Kidney (tissue), 14 donors: ENCODE measurements around the gene S1PR3. TPM values are rescaled to one million over a fixed set of nuclear protein-coding genes. Genes with fewer than 3 reads are reported as not detected.

Experiments used
- DNase-seq, 5 donors: peaks; one replicate each; pipeline ENCODE4 v3.0.0-alpha.2; 2013 to 2020
- FAIRE-seq: peaks from 2 replicates; lab custom pipeline; 2012; peaks lifted over from hg19 to GRCh38; lab: Jason Lieb, UNC
- H3K27ac ChIP-seq, 2 donors: one replicate each; pipeline ENCODE4 v1.7.0; 2013; ENCODE audit warnings: low read depth in 2 of 2, low read length in 2 of 2, inconsistent platforms in 1 of 2
- H3K27me3 ChIP-seq: one replicate; pipeline ENCODE4 v1.7.1; 2013; ENCODE audit warnings: low read length, inconsistent platforms; ENCODE audit not compliant: control insufficient read depth, insufficient read depth
- H3K36me3 ChIP-seq, 3 donors: one replicate each; pipeline versions ENCODE4 v1.7.0 to v1.7.1; 2013; ENCODE audit warnings: low read length in 3 of 3, control low read depth in 1 of 3, inconsistent platforms in 1 of 3; ENCODE audit not compliant: insufficient read depth in 3 of 3, control insufficient read depth in 2 of 3
- H3K4me1 ChIP-seq, 3 donors: one replicate each; pipeline versions ENCODE4 v1.7.0 to v1.7.1; 2013; ENCODE audit warnings: low read length in 3 of 3, inconsistent platforms in 1 of 3, low read depth in 1 of 3; ENCODE audit not compliant: control insufficient read depth in 2 of 3, insufficient read depth in 2 of 3
- H3K4me3 ChIP-seq, 3 donors: one replicate each; pipeline versions ENCODE4 v1.7.0 to v1.8.1; 2013; ENCODE audit warnings: low read length in 3 of 3, control low read depth in 1 of 3, inconsistent platforms in 1 of 3
- H3K9ac ChIP-seq, 3 donors: one replicate each; pipeline versions ENCODE4 v1.7.0 to v1.7.1; 2013; ENCODE audit warnings: low read length in 3 of 3, control low read depth in 1 of 3, inconsistent platforms in 1 of 3
- H3K9me3 ChIP-seq, 3 donors: one replicate each; pipeline versions ENCODE4 v1.7.0 to v1.7.1; 2013; ENCODE audit warnings: low read length in 3 of 3, control low read depth in 1 of 3, inconsistent platforms in 1 of 3; ENCODE audit not compliant: control insufficient read depth in 2 of 3, insufficient read depth in 1 of 3
- intact Hi-C: fragments of 100-400 bp; cut with DNase I; formaldehyde crosslinking; loops from one replicate; pipeline ENCODE4 v1.11.1; 2022
- polyA plus RNA-seq: library from polyadenylated mRNA; stranded (reverse); fragments of 350-450 nt; fragmentation: Illumina TruSeq; extraction: RNeasy Lipid Tissue Mini Kit (QIAGEN cat#74804); gene quantifications from one replicate; pipeline ENCODE4 v1.2.3, GENCODE V29; 2014; ENCODE audit warnings: low read depth, low replicate concordance; ENCODE audit not compliant: insufficient read depth
- total RNA-seq: library from RNA; stranded (reverse); fragmentation: NEBNext Ultra II Directional; extraction: Animal tissue kit (Norgen Biotek cat#: 25700); gene quantifications from one replicate; pipeline ENCODE4 v1.2.1, GENCODE V29; 2021
- TF ChIP-seq, protein P1 (sequence below): IDR thresholded peaks from 3 replicates; pipeline ENCODE4 v1.5.1; 2012; ENCODE audit warnings: mild to moderate bottlenecking, moderate library complexity, borderline replicate concordance; ENCODE audit not compliant: insufficient read depth; ENCODE audit errors: extremely low read depth
- donor health status: control.
- donor health status: control.
- donor health status: control.
- donor health status: control.
- donor health status: control.
- donor health status: DM: yes; HTN: yes; CAD: no.
- donor health status: Normal renal cell carcinoma (clear cell type).

S1PR3 gene
- total and polyA plus RNA-seq, 2 donors from 2014 or later: 12.4 to 36.4 TPM

DNA sequence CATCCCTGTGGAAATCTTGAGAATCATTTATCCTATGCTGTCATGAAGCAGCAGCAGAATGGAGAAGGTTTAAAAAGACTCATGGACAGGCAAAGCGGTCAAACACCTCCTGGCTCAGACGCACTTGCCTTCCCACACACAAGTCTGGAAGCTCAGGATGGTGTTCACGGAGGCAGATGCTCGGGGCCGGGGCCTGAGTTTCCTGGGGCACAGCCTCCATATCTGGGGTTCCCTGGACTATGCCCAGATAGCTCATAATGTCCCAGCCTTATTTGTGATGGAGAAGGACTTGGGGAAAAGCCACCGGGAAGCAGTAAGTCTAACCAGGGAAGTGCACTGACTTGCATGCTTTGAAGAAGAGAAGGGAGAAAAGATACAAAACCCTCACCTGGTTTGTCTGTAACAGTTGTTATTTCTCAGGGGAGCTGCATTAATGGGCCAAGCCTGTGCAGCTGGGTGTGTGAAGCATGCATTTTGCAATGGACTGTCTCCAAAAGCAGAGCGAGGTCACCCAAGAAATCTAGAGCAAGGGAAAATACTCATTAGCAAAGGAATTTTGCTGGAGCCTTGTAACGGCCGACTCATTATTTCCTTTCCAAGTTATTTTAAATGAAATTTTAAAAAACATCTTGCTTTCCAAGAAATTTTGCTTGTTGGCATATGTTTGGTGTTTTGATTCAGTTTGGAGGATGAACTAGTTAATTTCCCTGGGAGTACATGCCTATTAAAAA, 3.4 kb downstream of the S1PR3 start:
- Histone ChIP-seq H3K9me3 (no peaks in the 10 kb centered on the region), H3K4me1 (peaks cover 0 to 9% (median 7%) of the 10 kb centered on the region in 3 donors), H3K27me3 (no peaks in the 10 kb centered on the region), H3K4me3 (peak overlapping the region; percentile 25 to 85 (median 73)), H3K9ac (peak overlapping the region in 1 of 3 donors; percentile 38), H3K36me3 (peaks cover 0 to 2% (median 0%) of the 10 kb centered on the region in 3 donors), H3K27ac (peak overlapping the region in 1 of 2 donors; percentile 16)
- TF ChIP-seq, protein P1, sequence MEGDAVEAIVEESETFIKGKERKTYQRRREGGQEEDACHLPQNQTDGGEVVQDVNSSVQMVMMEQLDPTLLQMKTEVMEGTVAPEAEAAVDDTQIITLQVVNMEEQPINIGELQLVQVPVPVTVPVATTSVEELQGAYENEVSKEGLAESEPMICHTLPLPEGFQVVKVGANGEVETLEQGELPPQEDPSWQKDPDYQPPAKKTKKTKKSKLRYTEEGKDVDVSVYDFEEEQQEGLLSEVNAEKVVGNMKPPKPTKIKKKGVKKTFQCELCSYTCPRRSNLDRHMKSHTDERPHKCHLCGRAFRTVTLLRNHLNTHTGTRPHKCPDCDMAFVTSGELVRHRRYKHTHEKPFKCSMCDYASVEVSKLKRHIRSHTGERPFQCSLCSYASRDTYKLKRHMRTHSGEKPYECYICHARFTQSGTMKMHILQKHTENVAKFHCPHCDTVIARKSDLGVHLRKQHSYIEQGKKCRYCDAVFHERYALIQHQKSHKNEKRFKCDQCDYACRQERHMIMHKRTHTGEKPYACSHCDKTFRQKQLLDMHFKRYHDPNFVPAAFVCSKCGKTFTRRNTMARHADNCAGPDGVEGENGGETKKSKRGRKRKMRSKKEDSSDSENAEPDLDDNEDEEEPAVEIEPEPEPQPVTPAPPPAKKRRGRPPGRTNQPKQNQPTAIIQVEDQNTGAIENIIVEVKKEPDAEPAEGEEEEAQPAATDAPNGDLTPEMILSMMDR: no peak
- intact Hi-C loops: no loop called here
- DNase-seq (peak in 2 of 5 donors; percentile 8 to 49), FAIRE-seq (no peak)

DNA sequence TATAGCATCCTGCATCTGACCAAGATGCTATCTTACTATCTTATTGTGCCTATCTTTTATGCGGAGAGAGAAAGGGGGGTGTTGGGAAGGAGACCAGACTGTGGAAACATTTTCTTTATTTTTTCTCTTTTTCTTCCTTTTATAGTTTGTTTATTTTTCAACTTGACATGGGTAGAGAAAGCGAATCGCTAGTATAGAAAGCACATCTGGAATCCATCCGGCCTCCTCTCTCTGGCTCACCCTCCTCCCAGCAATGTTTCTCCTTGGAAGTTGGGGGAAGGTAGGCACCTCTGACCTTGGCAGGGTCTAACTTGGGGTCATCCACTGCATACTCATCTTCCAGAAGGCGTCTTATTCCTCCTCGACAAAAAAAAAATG, 3.9 kb downstream of the S1PR3 start:
- no peaks in the 10 kb centered on the region for H3K9me3 ChIP-seq
- no peaks in the 10 kb centered on the region for H3K27me3 ChIP-seq
- H3K4me3 ChIP-seq: no peak overlapping the region
- H3K9ac ChIP-seq: peak overlapping the region in 1 of 3 donors; percentile 16
- peaks cover 0 to 7% (median 7%) of the 10 kb centered on the region in 3 donors for H3K4me1 ChIP-seq
- peak overlapping the region in 1 of 2 donors; percentile 18 for H3K27ac ChIP-seq
- intact Hi-C loops: no loop called here
- DNase-seq: peak in 2 of 5 donors; percentile 8 to 63
- TF ChIP-seq, protein P1: no peak
- peaks cover 0 to 2% (median 0%) of the 10 kb centered on the region in 3 donors for H3K36me3 ChIP-seq
- FAIRE-seq: no peak

DNA sequence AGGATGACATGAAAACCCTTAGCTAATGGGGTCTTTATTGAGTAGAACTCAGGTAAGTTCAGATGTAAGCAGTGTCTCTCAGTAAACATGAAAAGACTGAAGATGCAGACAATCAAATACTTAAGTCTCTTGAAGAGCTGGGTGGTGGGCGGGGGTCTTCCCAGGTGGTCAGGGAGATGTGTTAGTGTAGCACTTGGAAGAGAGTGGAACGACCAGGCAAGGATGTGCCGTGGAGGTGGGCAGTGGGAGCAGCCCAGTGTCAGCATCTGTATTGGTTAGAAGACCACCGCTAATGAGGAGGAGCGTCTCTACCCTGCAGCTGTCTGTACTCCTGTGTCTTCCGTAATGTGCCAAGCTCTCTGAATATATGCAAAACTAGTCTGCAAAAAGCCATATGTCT, 4.4 kb downstream of the S1PR3 start:
- TF ChIP-seq, protein P1: no peak
- FAIRE-seq (no peak), DNase-seq (peak in 1 of 5 donors; percentile 2)
- no peaks in the 10 kb centered on the region for H3K9me3 ChIP-seq
- H3K4me1 ChIP-seq: peaks cover 0 to 10% (median 7%) of the 10 kb centered on the region in 3 donors
- intact Hi-C loops: no loop called here
- H3K4me3 ChIP-seq: no peak overlapping the region
- H3K9ac ChIP-seq: no peak overlapping the region
- H3K36me3 ChIP-seq: peaks cover 0 to 2% (median 0%) of the 10 kb centered on the region in 3 donors
- H3K27me3 ChIP-seq: no peaks in the 10 kb centered on the region
- H3K27ac ChIP-seq: peak overlapping the region in 1 of 2 donors; percentile 18
